WTC11 (cell line): Measurements from ENCODE around the gene MICAL3. TPM values are rescaled to one million over a fixed set of nuclear protein-coding genes. Genes with fewer than 3 reads are reported as not detected.

Experiments
- ATAC-seq: fragments of 200-7000 bp; cut with Tn5 transposase; 2 replicates; pipeline ENCODE4 v1.10.0; 2021; ENCODE audit warnings: mild to moderate bottlenecking, moderate library complexity
- CTCF ChIA-PET: fragments of 300-600 bp; sonication (Branson Sonifier 250); formaldehyde crosslinking; loops from one replicate; lab custom pipeline; 2021; ENCODE audit warnings: antibody characterized with exemption; lab: Charles Lee
- POLR2A ChIA-PET: fragments of 350-600 bp; sonication (Branson Sonifier 250); formaldehyde crosslinking; loops from one replicate; lab custom pipeline; 2021; ENCODE audit warnings: antibody characterized with exemption; lab: Charles Lee
- DNase-seq: peaks from one replicate; pipeline ENCODE4 v3.0.0; 2021; ENCODE audit warnings: low spot score
- H3K27ac Mint-ChIP-seq: 2 replicates; pipeline ENCODE4 v1.8.0; 2021; ENCODE audit warnings: mixed read lengths
- H3K27me3 Mint-ChIP-seq: 2 replicates; pipeline ENCODE4 v1.8.0; 2021; ENCODE audit warnings: low read depth, mild to moderate bottlenecking, moderate library complexity, mixed read lengths
- H3K36me3 Mint-ChIP-seq: 2 replicates; pipeline ENCODE4 v1.8.0; 2021; ENCODE audit warnings: mixed read lengths
- H3K4me1 Mint-ChIP-seq: 2 replicates; pipeline ENCODE4 v1.8.0; 2022; ENCODE audit warnings: mixed read lengths
- H3K4me3 Mint-ChIP-seq: 2 replicates; pipeline ENCODE4 v1.8.0; 2021; ENCODE audit warnings: mild to moderate bottlenecking, moderate library complexity, mixed read lengths
- H3K9me3 Mint-ChIP-seq: 2 replicates; pipeline ENCODE4 v1.8.0; 2021; ENCODE audit warnings: mixed read lengths
- JUN ChIP-seq: sonication (generic); formaldehyde crosslinking; IDR thresholded peaks from 2 replicates; pipeline ENCODE4 v1.8.0; 2023; ENCODE audit warnings: mild to moderate bottlenecking, missing genetic modification reagents
- MXD4 ChIP-seq: fragments of 250-450 bp; sonication (Bioruptor Pico); IDR thresholded peaks from 2 replicates; pipeline ENCODE4 v1.8.0; 2021; ENCODE audit warnings: mild to moderate bottlenecking, moderate library complexity, borderline replicate concordance
- MYBL2 ChIP-seq: sonication (generic); formaldehyde crosslinking; IDR thresholded peaks from 2 replicates; pipeline ENCODE4 v1.8.1; 2023; ENCODE audit warnings: mild to moderate bottlenecking, moderate library complexity, missing genetic modification reagents
- NFE2L1 ChIP-seq: sonication (generic); formaldehyde crosslinking; IDR thresholded peaks from 2 replicates; pipeline ENCODE4 v1.8.1; 2023; ENCODE audit warnings: missing genetic modification reagents
- SMAD4 ChIP-seq: sonication (generic); formaldehyde crosslinking; IDR thresholded peaks from 2 replicates; pipeline ENCODE4 v1.8.0; 2022; ENCODE audit warnings: mild to moderate bottlenecking, missing genetic modification reagents
- TEAD4 ChIP-seq: sonication (generic); formaldehyde crosslinking; IDR thresholded peaks from 2 replicates; pipeline ENCODE4 v1.8.0; 2022; ENCODE audit warnings: mild to moderate bottlenecking, missing genetic modification reagents
- ZNF138 ChIP-seq: sonication (generic); formaldehyde crosslinking; conservative IDR thresholded peaks from 2 replicates; pipeline ENCODE4 v1.8.1; 2022; ENCODE audit warnings: mild to moderate bottlenecking, moderate library complexity, missing genetic modification reagents
- ZNF263 ChIP-seq: sonication (generic); formaldehyde crosslinking; IDR thresholded peaks from 2 replicates; pipeline ENCODE4 v1.8.1; 2022; ENCODE audit warnings: low read depth, mild to moderate bottlenecking, moderate library complexity, missing genetic modification reagents
- ZNF317 ChIP-seq: sonication (generic); formaldehyde crosslinking; IDR thresholded peaks from 2 replicates; pipeline ENCODE4 v1.8.1; 2023; ENCODE audit warnings: low read depth, mild to moderate bottlenecking, moderate library complexity, missing genetic modification reagents, borderline replicate concordance
- total RNA-seq: library from RNA; stranded (reverse); gene quantifications from 3 replicates; pipeline ENCODE4 v1.2.3, GENCODE V29; 2021
- TF ChIP-seq, protein P1 (sequence below): fragments of 250-450 bp; sonication (Bioruptor Pico); IDR thresholded peaks from 2 replicates; pipeline ENCODE4 v2.1.2; 2022; ENCODE audit warnings: mild to moderate bottlenecking, moderate library complexity
- TF ChIP-seq, protein P2 (sequence below): fragments of 250-450 bp; sonication (Bioruptor Pico); IDR thresholded peaks from 2 replicates; pipeline ENCODE4 v1.8.0; 2021; ENCODE audit warnings: mild to moderate bottlenecking
- TF ChIP-seq, protein P3 (sequence below): fragments of 250-450 bp; sonication (Bioruptor Pico); IDR thresholded peaks from 2 replicates; pipeline ENCODE4 v1.9.0; 2021; ENCODE audit warnings: moderate library complexity, mild to moderate bottlenecking, inconsistent platforms, borderline replicate concordance
- TF ChIP-seq, protein P4 (sequence below): fragments of 200-600 bp; IDR thresholded peaks from 2 replicates; pipeline ENCODE4 v1.8.0; 2022; ENCODE audit warnings: antibody characterized with exemption
- TF ChIP-seq, protein P5 (sequence below): sonication (generic); formaldehyde crosslinking; conservative IDR thresholded peaks from 2 replicates; pipeline ENCODE4 v1.8.1; 2022; ENCODE audit warnings: mild to moderate bottlenecking, missing genetic modification reagents
- TF ChIP-seq, protein P6 (sequence below): sonication (generic); formaldehyde crosslinking; IDR thresholded peaks from 2 replicates; pipeline ENCODE4 v1.8.1; 2022; ENCODE audit warnings: mild to moderate bottlenecking, missing genetic modification reagents, moderate library complexity, borderline replicate concordance

MICAL3 gene
- total RNA-seq, 1 experiment from 2014 or later = 41.2 TPM

DNA sequence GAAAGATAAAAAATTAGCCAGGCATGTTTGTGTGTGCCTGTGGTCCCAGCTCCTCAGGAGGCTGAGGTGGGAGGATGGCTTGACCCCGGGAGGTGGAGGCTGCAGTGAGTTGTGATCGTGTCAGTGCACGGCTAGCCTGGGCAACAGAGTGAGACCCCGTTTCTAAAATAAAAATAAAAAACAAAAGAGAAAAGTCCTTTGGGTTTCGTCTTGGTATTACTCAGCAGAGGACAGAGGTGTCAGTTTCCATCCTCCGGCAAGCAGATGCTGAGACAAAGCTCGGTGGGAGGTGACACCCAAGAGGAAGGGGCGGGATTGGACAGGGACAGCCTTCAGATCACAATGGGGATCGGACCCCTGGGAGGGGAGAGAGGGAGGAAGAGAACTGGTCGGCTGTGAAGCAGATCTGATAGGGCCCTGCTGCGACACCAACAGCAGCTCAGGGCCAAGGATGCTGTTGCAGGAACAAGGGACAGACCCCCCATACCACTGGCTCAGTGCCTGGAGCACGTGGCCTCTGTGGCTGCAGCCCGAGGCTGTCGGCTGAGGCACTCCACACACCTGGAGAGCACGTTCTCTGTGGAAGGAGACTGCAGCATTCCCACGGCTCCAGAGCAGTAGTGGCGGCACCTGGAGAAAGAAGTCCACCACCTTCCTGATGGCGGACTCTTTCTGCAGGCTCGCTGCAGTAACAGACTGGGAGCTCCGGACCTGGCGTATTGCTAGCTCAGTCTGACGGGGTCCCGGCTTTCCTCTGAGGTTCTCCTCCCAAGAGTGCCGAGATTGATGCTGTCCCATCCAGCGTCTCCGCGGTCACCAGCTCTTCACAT, 244.9 kb downstream of the MICAL3 start:
- no peaks in the 10 kb centered on the region for H3K9me3 Mint-ChIP-seq
- H3K27me3 Mint-ChIP-seq = peaks cover 5% of the 10 kb centered on the region; the same call in 1 of the 2 replicates
- ChIA-PET CTCF (interaction anchor here (1.0 to 5.3 kb wide), 9 partner anchors 9 to 297 kb away, joined by 3 to 51 read pairs (median 4); no protein-coding TSS in a partner anchor), POLR2A (no interaction called here)
- ATAC-seq = no peak
- TF ChIP-seq SMAD4 (CRISPR knock-in tag) (no peak), MXD4 (CRISPR knock-in tag) (no peak), NFE2L1 (CRISPR knock-in tag) (no peak), JUN (CRISPR knock-in tag) (no peak), ZNF263 (CRISPR knock-in tag) (no peak)
- TF ChIP-seq, protein P1, sequence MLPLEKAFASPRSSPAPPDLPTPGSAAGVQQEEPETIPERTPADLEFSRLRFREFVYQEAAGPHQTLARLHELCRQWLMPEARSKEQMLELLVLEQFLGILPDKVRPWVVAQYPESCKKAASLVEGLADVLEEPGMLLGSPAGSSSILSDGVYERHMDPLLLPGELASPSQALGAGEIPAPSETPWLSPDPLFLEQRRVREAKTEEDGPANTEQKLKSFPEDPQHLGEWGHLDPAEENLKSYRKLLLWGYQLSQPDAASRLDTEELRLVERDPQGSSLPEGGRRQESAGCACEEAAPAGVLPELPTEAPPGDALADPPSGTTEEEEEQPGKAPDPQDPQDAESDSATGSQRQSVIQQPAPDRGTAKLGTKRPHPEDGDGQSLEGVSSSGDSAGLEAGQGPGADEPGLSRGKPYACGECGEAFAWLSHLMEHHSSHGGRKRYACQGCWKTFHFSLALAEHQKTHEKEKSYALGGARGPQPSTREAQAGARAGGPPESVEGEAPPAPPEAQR (CRISPR knock-in tag) = no peak
- TF ChIP-seq, protein P2, sequence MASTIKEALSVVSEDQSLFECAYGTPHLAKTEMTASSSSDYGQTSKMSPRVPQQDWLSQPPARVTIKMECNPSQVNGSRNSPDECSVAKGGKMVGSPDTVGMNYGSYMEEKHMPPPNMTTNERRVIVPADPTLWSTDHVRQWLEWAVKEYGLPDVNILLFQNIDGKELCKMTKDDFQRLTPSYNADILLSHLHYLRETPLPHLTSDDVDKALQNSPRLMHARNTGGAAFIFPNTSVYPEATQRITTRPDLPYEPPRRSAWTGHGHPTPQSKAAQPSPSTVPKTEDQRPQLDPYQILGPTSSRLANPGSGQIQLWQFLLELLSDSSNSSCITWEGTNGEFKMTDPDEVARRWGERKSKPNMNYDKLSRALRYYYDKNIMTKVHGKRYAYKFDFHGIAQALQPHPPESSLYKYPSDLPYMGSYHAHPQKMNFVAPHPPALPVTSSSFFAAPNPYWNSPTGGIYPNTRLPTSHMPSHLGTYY = no peak
- TF ChIP-seq, protein P3, sequence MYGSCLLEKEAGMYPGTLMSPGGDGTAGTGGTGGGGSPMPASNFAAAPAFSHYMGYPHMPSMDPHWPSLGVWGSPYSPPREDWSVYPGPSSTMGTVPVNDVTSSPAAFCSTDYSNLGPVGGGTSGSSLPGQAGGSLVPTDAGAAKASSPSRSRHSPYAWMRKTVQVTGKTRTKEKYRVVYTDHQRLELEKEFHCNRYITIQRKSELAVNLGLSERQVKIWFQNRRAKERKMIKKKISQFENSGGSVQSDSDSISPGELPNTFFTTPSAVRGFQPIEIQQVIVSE (CRISPR knock-in tag) = no peak
- TF ChIP-seq, protein P4, sequence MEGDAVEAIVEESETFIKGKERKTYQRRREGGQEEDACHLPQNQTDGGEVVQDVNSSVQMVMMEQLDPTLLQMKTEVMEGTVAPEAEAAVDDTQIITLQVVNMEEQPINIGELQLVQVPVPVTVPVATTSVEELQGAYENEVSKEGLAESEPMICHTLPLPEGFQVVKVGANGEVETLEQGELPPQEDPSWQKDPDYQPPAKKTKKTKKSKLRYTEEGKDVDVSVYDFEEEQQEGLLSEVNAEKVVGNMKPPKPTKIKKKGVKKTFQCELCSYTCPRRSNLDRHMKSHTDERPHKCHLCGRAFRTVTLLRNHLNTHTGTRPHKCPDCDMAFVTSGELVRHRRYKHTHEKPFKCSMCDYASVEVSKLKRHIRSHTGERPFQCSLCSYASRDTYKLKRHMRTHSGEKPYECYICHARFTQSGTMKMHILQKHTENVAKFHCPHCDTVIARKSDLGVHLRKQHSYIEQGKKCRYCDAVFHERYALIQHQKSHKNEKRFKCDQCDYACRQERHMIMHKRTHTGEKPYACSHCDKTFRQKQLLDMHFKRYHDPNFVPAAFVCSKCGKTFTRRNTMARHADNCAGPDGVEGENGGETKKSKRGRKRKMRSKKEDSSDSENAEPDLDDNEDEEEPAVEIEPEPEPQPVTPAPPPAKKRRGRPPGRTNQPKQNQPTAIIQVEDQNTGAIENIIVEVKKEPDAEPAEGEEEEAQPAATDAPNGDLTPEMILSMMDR = no peak
- no peak overlapping the region for H3K27ac Mint-ChIP-seq
- no peak overlapping the region for H3K4me3 Mint-ChIP-seq
- no peaks in the 10 kb centered on the region for H3K36me3 Mint-ChIP-seq
- DNase-seq = no peak
- peaks cover 23% of the 10 kb centered on the region for H3K4me1 Mint-ChIP-seq

DNA sequence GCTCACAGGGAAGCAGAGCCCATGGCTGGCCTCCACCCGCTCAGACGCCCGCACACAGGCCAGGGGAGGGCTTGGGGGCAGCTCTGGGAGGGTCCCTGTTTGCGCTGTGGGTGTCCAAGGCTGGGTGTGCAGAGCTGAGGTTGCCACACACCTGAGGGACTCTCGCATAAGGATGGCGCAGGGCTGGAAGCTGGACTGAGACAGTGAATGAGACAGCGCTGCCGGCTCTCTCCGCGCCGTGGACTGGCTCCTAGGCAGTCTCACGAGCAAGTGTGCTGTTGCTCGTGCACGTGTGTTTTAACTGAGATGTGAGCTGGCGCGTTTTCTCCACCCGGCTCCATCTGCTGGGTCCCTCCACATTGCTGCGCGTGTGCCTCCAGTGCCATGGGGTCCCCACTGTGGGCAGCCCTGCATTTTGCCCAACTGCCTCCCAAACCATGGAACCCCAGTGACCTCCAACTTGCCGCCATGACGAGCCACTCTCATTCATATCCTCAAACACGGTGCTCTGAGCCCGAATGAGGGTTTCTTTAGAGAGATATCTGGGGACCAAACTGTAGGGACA, 245.9 kb downstream of the MICAL3 start:
- POLR2A ChIA-PET = no interaction called here
- DNase-seq (no peak), ATAC-seq (no peak)
- peaks cover 25% of the 10 kb centered on the region for H3K4me1 Mint-ChIP-seq
- H3K9me3 Mint-ChIP-seq = no peaks in the 10 kb centered on the region
- CTCF ChIA-PET = interaction anchor here (3.6 to 5.3 kb wide), 2 partner anchors 10 to 36 kb away, joined by 22 to 51 read pairs; no protein-coding TSS in a partner anchor
- no peak overlapping the region for H3K4me3 Mint-ChIP-seq
- H3K27ac Mint-ChIP-seq = no peak overlapping the region
- TF ChIP-seq, protein P5, sequence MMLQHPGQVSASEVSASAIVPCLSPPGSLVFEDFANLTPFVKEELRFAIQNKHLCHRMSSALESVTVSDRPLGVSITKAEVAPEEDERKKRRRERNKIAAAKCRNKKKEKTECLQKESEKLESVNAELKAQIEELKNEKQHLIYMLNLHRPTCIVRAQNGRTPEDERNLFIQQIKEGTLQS (CRISPR knock-in tag) = no peak
- no peak for TF ChIP-seq ZNF138 (CRISPR knock-in tag)
- TF ChIP-seq, protein P6, sequence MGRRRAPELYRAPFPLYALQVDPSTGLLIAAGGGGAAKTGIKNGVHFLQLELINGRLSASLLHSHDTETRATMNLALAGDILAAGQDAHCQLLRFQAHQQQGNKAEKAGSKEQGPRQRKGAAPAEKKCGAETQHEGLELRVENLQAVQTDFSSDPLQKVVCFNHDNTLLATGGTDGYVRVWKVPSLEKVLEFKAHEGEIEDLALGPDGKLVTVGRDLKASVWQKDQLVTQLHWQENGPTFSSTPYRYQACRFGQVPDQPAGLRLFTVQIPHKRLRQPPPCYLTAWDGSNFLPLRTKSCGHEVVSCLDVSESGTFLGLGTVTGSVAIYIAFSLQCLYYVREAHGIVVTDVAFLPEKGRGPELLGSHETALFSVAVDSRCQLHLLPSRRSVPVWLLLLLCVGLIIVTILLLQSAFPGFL (CRISPR knock-in tag) = no peak
- no peaks in the 10 kb centered on the region for H3K36me3 Mint-ChIP-seq
- H3K27me3 Mint-ChIP-seq = peaks cover 5% of the 10 kb centered on the region; the same call in 1 of the 2 replicates

DNA sequence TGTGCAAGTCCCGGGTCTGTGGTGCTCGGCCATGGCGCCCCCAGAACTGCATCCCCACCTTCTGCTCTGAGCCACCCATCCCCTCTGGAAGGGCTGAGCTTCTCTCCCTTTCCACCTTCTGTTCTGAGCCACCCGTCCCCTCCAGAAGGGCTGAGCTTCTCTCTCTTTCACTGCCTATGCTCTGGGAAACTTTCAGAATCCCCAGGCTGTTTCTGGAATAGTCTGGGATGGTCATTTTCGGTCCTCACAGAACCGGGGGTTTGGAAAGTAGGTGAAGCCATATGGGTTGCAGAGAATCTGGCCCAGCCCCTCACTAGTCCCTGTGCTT, 246.7 kb downstream of the MICAL3 start:
- CTCF ChIA-PET = interaction anchor here (3.6 to 5.3 kb wide), 2 partner anchors 11 to 35 kb away, joined by 22 to 51 read pairs; no protein-coding TSS in a partner anchor
- DNase-seq (no peak), ATAC-seq (no peak)
- Mint-ChIP-seq H3K9me3 (no peaks in the 10 kb centered on the region), H3K36me3 (no peaks in the 10 kb centered on the region), H3K27ac (no peak overlapping the region), H3K4me1 (peaks cover 33% of the 10 kb centered on the region), H3K27me3 (peaks cover 5% of the 10 kb centered on the region; the same call in 1 of the 2 replicates), H3K4me3 (no peak overlapping the region)
- no peak for TF ChIP-seq TEAD4 (CRISPR knock-in tag)
- TF ChIP-seq ZNF317 = no peak
- no peak for TF ChIP-seq MYBL2
- POLR2A ChIA-PET = no interaction called here
